Measurements from ENCODE around the gene NFKBIZ. TPM values are rescaled to one million over a fixed set of nuclear protein-coding genes. Genes with fewer than 3 reads are reported as not detected.

NFKBIZ gene
- total and polyA plus RNA-seq, 2 donors, result 16.8 to 31.1 TPM

Other genes starting within 250 kb of the NFKBIZ start
- gene ZBTB11, start 172.4 kb upstream of the NFKBIZ start, total RNA-seq, result 41.1 TPM
- 9.0 TPM for gene ZBTB11, start 172.4 kb upstream of the NFKBIZ start, polyA plus RNA-seq
- 2,278 TPM for gene RPL24, start 162.8 kb upstream of the NFKBIZ start, total RNA-seq
- gene RPL24, start 162.8 kb upstream of the NFKBIZ start, polyA plus RNA-seq, result 1,322 TPM
- gene CEP97, start 124.9 kb upstream of the NFKBIZ start, total RNA-seq, result 34.4 TPM
- gene CEP97, start 124.9 kb upstream of the NFKBIZ start, polyA plus RNA-seq, result 3.4 TPM
- 9.3 TPM for gene NXPE3, start 70.3 kb upstream of the NFKBIZ start, total RNA-seq
- 12.3 TPM for gene NXPE3, start 70.3 kb upstream of the NFKBIZ start, polyA plus RNA-seq

All from urinary bladder (tissue), 2 donors.